ENCODE data around the gene MGAT1. TPM values are rescaled to one million over a fixed set of nuclear protein-coding genes. Genes with fewer than 3 reads are reported as not detected.

The MGAT1 gene
- total and polyA plus RNA-seq, 2 experiments from 2014 or later, result 23.7 to 81.4 TPM

DNA sequence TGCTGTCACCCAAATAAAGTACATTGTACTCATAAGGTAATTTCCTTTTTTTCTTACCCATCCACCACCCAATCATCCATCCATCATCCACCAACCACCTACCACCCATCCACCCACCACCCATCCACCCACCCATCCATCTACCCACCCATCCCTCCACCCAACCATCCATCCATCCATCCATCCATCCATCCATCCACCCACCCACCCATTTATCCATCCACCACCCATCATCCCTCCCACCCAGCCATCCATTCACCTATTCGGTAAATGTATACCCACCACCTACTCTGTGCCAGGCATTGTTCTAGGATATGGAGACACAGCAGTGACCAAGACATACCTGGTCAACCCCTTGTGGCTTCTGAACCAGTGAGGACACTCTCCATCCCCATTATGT lies 25.1 kb downstream of the MGAT1 start (continued):
- TF ChIP-seq, protein P1, sequence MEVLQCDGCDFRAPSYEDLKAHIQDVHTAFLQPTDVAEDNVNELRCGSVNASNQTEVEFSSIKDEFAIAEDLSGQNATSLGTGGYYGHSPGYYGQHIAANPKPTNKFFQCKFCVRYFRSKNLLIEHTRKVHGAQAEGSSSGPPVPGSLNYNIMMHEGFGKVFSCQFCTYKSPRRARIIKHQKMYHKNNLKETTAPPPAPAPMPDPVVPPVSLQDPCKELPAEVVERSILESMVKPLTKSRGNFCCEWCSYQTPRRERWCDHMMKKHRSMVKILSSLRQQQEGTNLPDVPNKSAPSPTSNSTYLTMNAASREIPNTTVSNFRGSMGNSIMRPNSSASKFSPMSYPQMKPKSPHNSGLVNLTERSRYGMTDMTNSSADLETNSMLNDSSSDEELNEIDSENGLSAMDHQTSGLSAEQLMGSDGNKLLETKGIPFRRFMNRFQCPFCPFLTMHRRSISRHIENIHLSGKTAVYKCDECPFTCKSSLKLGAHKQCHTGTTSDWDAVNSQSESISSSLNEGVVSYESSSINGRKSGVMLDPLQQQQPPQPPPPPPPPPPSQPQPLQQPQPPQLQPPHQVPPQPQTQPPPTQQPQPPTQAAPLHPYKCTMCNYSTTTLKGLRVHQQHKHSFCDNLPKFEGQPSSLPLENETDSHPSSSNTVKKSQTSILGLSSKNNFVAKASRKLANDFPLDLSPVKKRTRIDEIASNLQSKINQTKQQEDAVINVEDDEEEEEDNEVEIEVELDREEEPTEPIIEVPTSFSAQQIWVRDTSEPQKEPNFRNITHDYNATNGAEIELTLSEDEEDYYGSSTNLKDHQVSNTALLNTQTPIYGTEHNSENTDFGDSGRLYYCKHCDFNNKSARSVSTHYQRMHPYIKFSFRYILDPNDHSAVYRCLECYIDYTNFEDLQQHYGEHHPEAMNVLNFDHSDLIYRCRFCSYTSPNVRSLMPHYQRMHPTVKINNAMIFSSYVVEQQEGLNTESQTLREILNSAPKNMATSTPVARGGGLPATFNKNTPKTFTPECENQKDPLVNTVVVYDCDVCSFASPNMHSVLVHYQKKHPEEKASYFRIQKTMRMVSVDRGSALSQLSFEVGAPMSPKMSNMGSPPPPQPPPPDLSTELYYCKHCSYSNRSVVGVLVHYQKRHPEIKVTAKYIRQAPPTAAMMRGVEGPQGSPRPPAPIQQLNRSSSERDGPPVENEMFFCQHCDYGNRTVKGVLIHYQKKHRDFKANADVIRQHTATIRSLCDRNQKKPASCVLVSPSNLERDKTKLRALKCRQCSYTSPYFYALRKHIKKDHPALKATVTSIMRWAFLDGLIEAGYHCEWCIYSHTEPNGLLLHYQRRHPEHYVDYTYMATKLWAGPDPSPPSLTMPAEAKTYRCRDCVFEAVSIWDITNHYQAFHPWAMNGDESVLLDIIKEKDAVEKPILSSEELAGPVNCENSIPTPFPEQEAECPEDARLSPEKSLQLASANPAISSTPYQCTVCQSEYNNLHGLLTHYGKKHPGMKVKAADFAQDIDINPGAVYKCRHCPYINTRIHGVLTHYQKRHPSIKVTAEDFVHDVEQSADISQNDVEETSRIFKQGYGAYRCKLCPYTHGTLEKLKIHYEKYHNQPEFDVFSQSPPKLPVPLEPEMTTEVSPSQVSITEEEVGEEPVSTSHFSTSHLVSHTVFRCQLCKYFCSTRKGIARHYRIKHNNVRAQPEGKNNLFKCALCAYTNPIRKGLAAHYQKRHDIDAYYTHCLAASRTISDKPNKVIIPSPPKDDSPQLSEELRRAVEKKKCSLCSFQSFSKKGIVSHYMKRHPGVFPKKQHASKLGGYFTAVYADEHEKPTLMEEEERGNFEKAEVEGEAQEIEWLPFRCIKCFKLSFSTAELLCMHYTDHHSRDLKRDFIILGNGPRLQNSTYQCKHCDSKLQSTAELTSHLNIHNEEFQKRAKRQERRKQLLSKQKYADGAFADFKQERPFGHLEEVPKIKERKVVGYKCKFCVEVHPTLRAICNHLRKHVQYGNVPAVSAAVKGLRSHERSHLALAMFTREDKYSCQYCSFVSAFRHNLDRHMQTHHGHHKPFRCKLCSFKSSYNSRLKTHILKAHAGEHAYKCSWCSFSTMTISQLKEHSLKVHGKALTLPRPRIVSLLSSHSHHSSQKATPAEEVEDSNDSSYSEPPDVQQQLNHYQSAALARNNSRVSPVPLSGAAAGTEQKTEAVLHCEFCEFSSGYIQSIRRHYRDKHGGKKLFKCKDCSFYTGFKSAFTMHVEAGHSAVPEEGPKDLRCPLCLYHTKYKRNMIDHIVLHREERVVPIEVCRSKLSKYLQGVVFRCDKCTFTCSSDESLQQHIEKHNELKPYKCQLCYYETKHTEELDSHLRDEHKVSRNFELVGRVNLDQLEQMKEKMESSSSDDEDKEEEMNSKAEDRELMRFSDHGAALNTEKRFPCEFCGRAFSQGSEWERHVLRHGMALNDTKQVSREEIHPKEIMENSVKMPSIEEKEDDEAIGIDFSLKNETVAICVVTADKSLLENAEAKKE (CRISPR knock-in tag; IDR thresholded peaks at IDR 0.05), result no peak
- TF ChIP-seq NANOG (IDR thresholded peaks at IDR 0.05; ENCODE audit: borderline replicate concordance), result no peak
- TF ChIP-seq, protein P2, sequence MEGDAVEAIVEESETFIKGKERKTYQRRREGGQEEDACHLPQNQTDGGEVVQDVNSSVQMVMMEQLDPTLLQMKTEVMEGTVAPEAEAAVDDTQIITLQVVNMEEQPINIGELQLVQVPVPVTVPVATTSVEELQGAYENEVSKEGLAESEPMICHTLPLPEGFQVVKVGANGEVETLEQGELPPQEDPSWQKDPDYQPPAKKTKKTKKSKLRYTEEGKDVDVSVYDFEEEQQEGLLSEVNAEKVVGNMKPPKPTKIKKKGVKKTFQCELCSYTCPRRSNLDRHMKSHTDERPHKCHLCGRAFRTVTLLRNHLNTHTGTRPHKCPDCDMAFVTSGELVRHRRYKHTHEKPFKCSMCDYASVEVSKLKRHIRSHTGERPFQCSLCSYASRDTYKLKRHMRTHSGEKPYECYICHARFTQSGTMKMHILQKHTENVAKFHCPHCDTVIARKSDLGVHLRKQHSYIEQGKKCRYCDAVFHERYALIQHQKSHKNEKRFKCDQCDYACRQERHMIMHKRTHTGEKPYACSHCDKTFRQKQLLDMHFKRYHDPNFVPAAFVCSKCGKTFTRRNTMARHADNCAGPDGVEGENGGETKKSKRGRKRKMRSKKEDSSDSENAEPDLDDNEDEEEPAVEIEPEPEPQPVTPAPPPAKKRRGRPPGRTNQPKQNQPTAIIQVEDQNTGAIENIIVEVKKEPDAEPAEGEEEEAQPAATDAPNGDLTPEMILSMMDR (conservative IDR thresholded peaks at IDR 0.05; ENCODE audit: low read depth in 2 of 2), result no peak
- TF ChIP-seq EZH2phosphoT487 (IDR thresholded peaks at IDR 0.05; ENCODE audit: unreplicated experiment), result no peak

DNA sequence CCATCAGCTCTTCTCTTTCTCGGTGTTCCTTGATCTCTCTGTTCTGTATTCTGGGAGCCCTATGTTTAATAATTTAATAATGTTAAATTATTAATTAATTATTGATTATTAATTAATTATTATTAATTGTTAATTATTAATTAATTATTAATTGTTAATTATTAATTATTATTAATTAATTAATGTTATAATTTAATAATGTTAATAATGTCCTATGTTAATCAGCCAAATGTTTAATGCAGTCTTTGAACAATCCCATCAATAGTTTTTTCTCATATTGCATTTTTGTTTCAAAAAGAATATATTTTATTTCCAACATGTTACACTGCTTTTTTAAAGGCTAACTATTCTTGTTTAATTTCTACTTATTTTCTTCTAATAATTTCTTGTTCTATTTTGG lies 26.2 kb downstream of the MGAT1 start:
- peaks cover 5% of the 10 kb centered on the region for H3K27me3 Mint-ChIP-seq (ENCODE audit: insufficient read depth, low read depth, poor library complexity)
- H3K4me2 ChIP-seq, result no peak overlapping the region
- H3K4me1 Mint-ChIP-seq, result no peaks in the 10 kb centered on the region
- no peak for DNase-seq (ENCODE audit: low spot score)
- H3K27me3 ChIP-seq (ENCODE audit: insufficient read depth), result no peaks in the 10 kb centered on the region
- H3F3A ChIP-seq (replicated peaks; ENCODE audit: low read depth), result no peaks in the 10 kb centered on the region
- no peak overlapping the region for H3K27ac ChIP-seq (ENCODE audit: low read depth)
- H3K4me3 ChIP-seq, result no peak overlapping the region
- H3K9me2 ChIP-seq (ENCODE audit: insufficient read depth), result no peaks in the 10 kb centered on the region; the same call in 1 of the 2 replicates
- TF ChIP-seq CREB1 (CRISPR knock-in tag; IDR thresholded peaks at IDR 0.05; ENCODE audit: low read depth), result no peak
- no peak for TF ChIP-seq POLR2AphosphoS5 (IDR thresholded peaks at IDR 0.05; ENCODE audit: low read depth)
- TF ChIP-seq, protein P3, sequence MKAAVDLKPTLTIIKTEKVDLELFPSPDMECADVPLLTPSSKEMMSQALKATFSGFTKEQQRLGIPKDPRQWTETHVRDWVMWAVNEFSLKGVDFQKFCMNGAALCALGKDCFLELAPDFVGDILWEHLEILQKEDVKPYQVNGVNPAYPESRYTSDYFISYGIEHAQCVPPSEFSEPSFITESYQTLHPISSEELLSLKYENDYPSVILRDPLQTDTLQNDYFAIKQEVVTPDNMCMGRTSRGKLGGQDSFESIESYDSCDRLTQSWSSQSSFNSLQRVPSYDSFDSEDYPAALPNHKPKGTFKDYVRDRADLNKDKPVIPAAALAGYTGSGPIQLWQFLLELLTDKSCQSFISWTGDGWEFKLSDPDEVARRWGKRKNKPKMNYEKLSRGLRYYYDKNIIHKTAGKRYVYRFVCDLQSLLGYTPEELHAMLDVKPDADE (IDR thresholded peaks at IDR 0.05), result no peak
- H3K9me3 Mint-ChIP-seq, result peaks cover 31% of the 10 kb centered on the region
- no peaks in the 10 kb centered on the region for H3K4me1 ChIP-seq (ENCODE audit: insufficient read depth)
- H3K79me2 ChIP-seq (replicated peaks; ENCODE audit: insufficient read depth), result no peaks in the 10 kb centered on the region
- H2AFZ ChIP-seq, result no peak overlapping the region
- no peak for ATAC-seq
- no peak overlapping the region for H3K27ac Mint-ChIP-seq
- no peaks in the 10 kb centered on the region for H4K20me1 ChIP-seq (replicated peaks; ENCODE audit: insufficient read depth)
- H3K4me3 Mint-ChIP-seq, result no peak overlapping the region
- peaks cover 19% of the 10 kb centered on the region for H3K36me3 Mint-ChIP-seq (ENCODE audit: low read depth)
- H3K36me3 ChIP-seq (ENCODE audit: insufficient read depth), result no peaks in the 10 kb centered on the region
